AG09309 (cell line): ENCODE data around the gene TFF1.

ENCODE experiments used
- DNase-seq: peaks from one replicate; pipeline ENCODE4 v3.0.0-alpha.2; 2010; ENCODE audit warnings: low read depth
- H3K4me3 ChIP-seq: 2 replicates; pipeline ENCODE4 v1.5.1; 2011; ENCODE audit warnings: mild to moderate bottlenecking, low read depth, low read length, moderate library complexity; ENCODE audit not compliant: control insufficient read depth
- TF ChIP-seq, protein P1 (sequence below): IDR thresholded peaks from 2 replicates; pipeline ENCODE4 v1.5.1; 2011; ENCODE audit warnings: mild to moderate bottlenecking, low read depth, low read length, inconsistent platforms; ENCODE audit not compliant: insufficient read depth, control insufficient read depth; ENCODE audit errors: missing control alignments

TFF1 gene

DNA sequence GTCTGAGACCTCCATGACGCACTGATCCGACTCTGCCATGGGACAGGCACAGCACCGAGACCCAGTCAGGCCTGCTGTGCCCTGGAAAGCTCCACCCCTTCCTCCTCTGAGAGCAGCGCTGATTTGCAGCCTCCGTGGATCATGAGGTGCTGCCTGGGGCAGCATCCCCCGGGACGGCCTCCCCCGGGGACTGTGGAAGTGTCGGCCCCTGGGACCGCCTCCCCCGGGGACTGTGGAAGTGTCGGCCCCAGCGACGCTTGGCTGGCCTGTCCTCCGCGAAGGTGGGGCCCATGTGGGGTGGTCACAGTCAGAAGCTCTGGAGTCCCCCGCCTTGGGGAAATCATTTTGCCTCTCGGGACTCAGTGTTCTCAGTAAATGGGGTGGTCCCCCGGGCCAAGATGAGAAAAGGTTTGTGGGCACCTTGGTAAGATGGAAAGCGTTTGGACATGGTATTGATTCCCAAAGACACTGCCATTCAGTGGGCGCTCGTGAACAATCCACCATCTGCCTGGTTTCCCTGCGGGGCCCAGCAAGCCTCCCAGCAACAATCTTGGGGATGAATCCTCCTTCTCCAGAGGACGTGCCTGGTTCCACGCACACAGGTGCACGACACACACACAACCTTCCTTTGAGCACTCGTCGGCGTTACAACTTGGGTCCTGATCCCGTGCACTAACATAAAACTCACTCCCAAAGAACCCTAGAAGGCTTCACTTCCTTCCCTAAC is 18.6 kb downstream of the TFF1 start:
- TF ChIP-seq, protein P1, sequence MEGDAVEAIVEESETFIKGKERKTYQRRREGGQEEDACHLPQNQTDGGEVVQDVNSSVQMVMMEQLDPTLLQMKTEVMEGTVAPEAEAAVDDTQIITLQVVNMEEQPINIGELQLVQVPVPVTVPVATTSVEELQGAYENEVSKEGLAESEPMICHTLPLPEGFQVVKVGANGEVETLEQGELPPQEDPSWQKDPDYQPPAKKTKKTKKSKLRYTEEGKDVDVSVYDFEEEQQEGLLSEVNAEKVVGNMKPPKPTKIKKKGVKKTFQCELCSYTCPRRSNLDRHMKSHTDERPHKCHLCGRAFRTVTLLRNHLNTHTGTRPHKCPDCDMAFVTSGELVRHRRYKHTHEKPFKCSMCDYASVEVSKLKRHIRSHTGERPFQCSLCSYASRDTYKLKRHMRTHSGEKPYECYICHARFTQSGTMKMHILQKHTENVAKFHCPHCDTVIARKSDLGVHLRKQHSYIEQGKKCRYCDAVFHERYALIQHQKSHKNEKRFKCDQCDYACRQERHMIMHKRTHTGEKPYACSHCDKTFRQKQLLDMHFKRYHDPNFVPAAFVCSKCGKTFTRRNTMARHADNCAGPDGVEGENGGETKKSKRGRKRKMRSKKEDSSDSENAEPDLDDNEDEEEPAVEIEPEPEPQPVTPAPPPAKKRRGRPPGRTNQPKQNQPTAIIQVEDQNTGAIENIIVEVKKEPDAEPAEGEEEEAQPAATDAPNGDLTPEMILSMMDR: no peak
- no peak overlapping the region for H3K4me3 ChIP-seq
- no peak for DNase-seq

GRCh38 chr21:42346866-42347600 is 19.3 kb downstream of the TFF1 start:
- no peak for DNase-seq
- TF ChIP-seq, protein P1: no peak
- H3K4me3 ChIP-seq: no peak overlapping the region

DNA sequence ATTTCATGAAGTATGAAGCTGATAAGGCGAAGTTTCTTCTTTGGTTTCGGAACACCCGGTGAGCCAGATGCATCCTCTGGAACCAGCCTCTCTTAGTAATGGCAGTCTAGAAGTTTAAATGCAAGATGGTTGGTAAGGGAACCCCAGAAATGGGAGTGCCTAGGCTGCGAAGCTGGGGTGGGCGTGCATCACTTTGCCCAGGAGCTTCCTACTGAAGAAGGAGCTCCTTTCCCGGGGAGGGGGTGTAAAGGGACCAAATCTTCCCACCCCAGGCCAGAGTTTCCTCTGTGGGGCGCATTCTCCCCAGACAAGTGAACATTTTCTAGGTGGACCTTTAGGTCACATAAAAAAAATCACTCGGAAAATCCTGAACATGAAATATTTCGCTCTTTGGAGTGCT is 19.9 kb downstream of the TFF1 start:
- DNase-seq: no peak
- TF ChIP-seq, protein P1: no peak

DNA sequence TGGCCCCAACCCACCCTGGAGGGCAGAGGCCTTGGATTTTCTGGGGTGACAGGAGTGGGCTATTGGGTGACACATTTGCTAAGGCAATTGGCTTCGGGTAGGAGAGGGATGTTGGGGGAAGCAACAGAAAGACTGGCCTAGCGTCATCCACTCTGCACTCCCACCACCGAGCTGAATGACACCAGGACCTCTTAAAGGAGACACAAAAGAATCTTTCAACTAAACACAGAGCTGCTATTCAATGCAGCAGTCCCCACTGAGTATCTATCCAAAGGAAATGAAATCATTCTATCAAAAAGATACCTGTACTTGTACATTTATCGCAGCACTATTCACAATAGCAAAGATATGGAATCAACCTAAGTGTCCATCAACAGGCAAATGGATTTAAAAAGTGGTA is 21.7 kb downstream of the TFF1 start:
- no peak overlapping the region for H3K4me3 ChIP-seq
- TF ChIP-seq, protein P1: no peak
- DNase-seq: no peak

More for the DNA sequence above, 19.9 kb downstream of the TFF1 start:
- H3K4me3 ChIP-seq: no peak overlapping the region

- TF ChIP-seq, protein P1: no peak
- DNase-seq: no peak
- H3K4me3 ChIP-seq: no peak overlapping the region
These were observed 22.3 kb downstream of the TFF1 start for GRCh38 chr21:42343963-42344510.

GRCh38 chr21:42343556-42343955 is 22.8 kb downstream of the TFF1 start:
- H3K4me3 ChIP-seq: no peak overlapping the region
- TF ChIP-seq, protein P1: no peak
- DNase-seq: no peak
